Hippocampal formation (tissue), 2 donors: ENCODE measurements around the gene RING1.

Experiments
- DNase-seq, 2 donors: peaks; one replicate each; lab custom pipeline; 2025; lab: John Stamatoyannopoulos, UW

The RING1 gene

DNA sequence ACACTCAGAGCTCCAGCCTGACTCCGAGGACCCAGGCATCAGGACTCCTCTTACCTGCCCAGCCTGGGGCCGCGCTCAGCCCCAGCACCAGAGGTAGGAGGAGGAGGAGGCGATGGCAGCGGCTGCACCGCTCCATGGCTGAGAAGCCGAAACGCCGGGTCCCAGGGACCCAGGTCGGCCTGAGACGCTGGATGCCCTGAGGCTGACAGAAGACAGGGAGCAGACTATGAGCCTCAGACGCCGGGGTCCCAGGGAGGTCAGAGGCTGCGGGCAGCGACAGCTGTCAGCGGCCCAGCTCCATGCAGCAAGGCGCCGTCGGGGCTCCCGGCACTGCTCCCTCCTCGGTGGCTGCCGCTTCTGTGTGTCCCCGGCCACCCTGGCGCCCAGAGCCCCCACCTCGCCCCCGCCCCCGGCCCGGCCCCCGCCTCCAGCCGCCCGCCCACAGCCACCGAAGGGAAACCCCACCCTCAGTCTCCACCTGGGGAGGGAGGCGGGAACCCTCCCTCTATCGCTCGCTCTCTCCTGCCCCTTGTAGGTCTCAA lies 16.1 kb upstream of the RING1 start, which contains the start of gene COL11A2:
COL11A2 (minus strand) TSS at position 363 of the 542 bp plus-strand sequence; CDS start at position 136, 227 bp downstream.
- no peak for DNase-seq

DNA sequence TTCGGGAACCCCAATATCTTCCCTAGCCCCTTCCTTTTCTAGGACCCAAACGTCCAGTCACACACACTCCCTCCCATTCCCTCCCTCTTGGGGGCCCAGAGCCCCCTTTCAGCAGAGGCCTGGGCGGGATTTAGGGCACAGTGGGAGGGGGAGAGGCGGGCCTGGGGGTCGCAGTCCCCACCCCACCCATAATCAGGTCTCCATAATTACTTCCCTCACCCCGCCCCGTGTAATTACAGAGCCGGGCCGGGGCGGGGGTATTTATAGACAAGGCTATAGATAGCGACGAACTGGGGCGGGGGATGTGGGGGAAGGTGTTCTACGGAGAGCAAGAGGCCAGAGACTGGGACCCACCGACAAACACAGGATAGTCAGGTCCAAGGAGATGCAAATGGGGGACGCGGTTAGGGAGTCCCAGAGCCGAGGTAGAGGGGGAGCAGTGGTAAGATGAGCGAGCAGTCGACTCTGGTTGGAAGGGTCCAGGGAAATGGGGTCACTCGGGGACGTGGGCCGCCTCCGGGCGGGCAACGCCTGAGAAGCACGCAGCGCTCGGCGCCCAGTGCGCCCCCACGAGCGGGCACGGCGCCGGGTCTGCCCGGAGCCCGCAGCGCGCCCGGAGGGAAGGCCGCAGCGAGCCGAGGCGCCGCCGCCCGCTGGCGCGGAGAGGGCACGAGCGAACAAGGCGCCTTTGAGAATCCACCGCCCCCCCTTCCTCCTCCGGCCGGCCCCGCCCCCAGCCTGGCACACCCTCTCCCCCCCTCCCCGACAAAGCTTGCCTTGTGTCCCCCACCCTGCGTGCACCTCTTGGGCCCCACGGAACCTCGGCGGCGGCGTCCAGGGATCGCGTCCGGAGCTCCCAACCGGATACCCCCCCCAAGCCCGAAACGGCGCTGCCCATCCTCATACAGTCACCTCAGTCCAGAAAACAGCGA lies 15.4 kb upstream of the RING1 start:
- peak; percentile 59 to 83 for DNase-seq

DNA sequence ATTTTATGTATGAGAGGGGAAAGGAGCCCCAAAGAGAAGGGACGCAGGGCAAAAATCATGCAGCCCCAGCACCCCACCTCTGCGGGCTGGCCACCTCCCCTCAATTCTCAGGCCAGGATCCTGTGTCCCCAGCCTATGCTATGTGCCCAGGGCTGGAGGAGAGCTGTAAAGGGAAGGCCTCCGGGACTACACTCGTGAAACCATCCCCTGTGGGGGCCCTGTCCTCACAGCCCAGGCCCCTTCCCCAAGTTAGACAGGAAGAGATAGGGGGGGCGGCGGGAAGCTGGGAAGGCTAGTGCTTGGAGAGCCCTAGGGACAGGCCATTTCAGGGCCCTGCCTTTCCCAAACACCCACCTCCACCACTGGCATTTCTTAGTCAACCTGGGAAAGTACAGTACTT lies 14.7 kb upstream of the RING1 start:
- no peak for DNase-seq

DNA sequence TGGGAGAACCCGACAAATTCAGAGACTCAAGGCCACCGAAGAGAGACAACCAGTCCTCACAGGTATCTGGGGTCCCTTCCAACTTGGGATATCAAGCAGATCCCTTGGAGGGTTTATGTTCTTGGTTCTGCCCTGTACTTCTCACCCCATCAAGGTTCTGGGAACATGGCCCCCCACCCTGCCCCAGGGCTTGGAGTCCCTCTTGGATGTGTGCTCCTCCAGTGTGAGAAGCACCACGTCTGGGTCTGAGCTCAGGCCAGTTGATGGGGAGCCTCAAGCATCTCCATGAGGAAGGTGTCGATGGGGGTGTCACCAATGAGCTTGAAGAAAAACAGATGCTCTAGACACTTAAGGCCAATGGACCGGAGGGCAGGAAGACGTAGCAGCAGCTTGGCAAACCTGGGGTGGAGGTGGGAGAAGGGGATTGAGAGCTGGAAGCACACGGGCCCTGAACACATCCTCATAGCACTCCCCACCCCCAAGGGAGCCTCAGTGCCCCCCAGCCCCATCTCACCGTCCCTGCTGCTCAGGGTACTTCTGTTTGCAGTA lies 13.8 kb upstream of the RING1 start:
- DNase-seq: no peak

DNA sequence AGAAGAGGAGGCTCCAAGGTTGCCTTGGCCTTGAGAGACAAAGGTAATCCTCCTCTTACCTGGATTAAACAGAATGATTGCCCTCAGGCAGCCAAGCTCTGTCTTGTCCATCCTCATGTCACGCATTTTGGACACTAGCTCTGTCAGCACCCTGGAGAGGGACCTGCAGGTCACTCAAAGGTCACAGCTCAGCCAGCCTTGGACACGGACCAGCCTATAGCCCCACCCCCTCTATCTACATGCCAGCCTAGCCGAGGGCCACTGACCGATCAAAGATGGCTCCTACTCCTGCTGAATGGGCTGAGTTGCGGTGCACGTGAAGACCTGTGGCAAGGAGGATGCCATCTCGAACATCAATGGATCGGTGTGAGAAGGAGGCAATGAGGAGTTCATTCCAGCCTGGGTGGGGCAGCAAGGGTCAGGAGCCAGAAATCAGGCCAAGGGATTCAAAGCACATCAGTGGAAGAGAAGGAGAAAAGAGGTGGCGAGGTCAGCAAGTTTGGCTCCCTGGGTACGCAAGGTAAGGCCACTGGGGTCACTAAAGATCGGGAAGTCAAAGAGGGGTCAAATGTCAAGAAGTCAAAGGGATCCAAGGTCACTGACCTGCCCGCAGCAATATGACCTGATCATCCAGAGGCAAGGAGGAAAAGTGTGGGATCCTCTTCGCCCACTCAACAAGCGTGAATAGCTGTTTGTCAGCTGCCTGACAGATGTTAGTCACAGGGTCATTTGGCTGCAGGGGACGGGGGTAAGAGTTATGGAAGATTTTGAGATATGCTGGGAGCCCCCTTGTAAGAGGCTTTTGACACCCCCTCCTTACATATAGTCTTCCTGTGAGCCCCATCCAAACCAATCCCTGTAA lies 12.8 kb upstream of the RING1 start:
- DNase-seq: no peak

DNA sequence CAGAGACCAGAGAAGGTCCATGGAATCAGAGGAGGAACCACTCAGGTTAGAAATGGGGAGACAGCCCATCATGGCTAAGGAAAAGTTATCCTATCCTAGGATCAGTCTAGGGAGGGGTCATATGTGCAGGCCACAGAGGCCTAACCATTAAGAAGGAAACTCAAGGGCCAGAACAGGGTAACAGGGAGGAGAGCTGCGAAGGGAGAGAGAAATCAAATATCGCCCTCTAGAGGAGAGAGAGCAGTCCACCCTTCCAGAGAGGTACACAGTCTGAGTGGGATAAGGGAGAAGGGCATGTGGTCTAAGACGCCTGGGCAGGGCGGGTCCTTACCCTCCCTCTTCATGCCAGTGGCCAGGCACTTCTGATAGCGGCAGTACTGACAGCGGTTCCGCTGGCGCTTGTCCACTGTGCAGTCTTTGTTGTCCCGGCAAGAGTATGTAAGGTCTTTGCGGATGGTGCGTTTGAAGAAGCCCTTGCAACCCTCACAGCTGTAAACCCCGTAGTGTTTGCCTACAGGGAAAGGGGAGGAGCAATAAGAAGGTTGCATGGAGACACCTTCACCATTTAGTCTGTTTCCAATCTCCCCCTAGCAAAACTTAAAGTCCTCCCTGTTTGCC lies 10.8 kb upstream of the RING1 start:
- DNase-seq: peak; percentile 24 to 77

DNA sequence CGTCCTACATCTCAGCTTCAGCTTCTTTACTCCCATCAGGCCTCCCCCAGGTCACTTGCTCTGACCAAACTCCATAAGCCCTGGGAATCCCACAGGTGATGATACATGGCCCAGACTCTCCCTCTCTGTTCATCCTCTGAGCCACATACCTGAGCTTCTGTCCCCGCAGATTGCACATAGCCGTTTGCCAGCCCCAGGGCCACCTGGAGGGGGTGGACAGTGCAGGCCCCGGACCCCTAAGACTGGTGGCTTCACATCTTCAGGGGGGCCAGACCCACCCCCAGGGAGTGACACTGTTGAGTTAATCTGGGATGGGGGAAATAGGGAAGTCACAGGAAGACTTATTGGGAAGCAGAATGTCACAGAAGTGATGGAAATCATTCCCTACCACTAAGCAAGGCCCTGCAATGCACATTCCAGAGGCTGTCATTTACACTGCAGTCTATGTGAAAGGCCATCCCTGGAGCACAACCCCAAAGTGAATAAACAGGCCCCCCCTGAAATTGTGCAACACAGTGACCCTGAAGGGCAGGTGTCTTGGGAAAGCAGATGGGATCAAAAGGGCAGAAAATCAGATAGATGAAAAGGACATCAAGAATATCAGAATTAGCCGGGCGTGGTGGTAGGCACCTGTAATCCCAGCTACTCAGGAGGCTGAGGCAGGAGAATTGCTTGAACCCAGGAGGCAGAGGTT lies 10.0 kb upstream of the RING1 start:
- DNase-seq: no peak

DNA sequence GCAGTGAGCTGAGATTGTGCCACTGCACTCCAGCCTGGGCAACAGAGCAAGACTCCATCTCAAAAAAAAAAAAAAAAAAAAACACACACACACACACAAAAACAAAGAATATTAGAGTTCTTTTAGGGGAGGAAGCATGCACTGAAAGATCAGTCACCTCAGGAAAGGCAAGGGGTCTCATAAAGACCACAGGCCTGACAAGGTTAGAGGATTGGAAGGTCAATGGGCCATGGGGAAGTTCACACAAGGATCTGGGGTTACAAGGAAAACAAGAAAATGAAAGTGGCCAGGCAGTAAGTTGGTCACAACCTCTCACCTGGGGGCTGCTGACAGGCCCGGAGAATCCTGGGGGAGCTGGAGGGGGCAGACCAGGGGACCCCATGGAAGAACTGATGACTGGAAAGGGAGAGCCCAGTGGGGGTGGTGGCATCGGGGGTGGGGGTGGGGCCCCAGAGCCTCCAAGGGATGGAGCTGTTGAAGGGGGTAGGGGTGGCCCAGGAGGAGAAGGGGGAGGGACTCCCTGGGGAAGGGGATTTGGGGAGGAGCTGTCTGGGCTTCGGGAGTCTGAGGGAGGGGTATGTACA lies 9.4 kb upstream of the RING1 start:
- DNase-seq: no peak

DNA sequence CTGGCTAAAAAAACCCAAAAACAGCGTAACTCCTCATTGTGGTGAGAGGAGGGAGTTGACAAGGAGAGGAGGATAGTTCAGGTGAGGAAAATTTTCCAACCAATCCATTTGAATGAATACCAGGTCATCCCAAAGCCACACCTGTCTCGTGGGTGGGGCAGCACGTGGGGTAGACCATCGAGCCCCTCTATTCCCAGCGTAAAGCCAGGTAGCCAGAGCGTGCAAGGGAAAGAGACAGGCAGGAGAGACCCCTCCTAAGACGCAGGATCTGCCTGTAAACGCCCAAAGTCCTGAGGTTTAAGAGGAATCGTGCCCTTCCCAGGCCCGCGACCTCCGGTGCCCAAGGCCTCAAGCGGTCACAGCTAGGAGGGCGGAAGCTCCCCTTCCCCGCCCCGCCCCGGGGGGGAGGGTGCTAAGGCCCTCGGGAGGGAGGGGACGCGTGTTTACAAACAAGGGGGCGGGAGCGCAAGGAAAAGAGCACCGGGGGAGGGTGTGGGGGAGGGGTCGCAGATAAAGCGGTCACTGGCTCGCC lies 8.5 kb upstream of the RING1 start:
- no peak for DNase-seq

DNA sequence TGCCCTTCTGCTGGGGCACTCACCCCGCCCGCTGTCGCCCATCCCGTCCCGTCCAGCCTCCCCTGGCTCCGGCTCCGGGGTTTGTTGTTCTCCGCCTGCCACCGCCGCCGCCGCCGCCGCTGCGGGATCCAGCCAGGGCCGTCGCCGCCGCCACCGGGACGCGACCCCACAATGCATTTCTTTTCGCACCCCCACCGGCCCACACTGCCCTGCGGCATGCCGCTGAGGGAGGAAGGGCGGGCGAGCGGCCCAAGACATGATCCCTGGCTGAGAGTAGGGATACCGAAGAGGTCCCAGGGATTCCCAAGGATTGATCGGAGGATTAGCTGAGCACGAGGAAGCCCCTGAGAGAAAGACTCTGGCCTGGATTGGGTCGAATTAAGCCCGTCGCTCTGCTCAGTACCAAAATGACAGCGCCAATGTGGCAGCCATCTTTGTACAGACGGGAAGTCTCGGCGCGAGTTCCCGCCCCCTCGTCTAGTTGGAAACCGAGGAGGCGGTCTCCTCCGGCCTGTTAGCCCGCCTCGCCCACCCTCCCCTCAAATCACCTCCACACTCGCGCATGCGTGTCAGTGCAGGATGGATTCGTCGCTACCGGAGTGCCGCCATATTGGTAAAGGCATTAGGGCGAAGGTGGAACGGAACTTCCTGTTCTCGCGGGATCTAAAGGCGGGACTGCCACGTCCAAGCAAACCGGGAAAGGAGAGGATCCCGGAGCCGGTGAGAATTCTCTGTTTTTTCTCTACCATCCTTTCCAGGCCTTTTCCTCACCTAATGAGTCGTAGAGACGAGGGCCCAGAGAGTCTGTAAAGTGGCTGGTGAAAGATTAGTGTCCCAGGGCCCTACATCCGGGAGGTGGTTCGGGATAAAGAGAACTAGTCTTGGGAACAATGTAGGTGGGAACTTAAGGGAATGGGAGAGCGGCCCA lies 7.8 kb upstream of the RING1 start, which contains the start of the genes RXRB and SLC39A7:
RXRB (minus strand) TSS at position 447 of the 928 bp plus-strand sequence; CDS start at position 258, 189 bp downstream.
SLC39A7 (plus strand) TSS at position 649 of the 928 bp plus-strand sequence. CDS start 379 bp downstream, outside the sequence.
- DNase-seq: peak; percentile 97

DNA sequence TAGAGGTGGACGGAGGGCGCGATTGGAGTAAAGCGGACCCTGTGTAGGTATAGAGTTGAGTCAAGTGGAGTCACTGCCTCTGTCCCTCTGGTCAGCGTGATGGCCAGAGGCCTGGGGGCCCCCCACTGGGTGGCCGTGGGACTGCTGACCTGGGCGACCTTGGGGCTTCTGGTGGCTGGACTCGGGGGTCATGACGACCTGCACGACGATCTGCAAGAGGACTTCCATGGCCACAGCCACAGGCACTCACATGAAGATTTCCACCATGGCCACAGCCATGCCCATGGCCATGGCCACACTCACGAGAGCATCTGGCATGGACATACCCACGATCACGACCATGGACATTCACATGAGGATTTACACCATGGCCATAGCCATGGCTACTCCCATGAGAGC lies 7.2 kb upstream of the RING1 start:
- DNase-seq: no peak

DNA sequence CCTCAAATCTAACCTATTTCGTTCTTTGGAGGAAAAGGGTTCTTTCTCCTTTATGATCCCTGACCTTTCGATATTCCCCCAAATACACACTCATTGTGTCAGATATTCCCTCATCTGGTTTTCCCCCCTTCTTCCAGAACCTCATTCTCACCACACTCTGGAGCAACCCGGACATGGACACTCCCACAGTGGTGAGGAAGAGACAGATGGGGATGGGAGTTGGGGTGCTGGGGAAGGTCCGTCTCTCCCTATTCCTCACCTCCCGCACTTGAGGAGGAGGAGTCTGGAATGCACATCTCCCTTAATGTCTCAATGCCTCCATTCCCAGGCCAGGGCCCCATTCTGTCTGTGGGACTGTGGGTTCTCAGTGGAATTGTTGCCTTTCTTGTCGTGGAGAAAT lies 6.4 kb upstream of the RING1 start:
- DNase-seq: no peak

DNA sequence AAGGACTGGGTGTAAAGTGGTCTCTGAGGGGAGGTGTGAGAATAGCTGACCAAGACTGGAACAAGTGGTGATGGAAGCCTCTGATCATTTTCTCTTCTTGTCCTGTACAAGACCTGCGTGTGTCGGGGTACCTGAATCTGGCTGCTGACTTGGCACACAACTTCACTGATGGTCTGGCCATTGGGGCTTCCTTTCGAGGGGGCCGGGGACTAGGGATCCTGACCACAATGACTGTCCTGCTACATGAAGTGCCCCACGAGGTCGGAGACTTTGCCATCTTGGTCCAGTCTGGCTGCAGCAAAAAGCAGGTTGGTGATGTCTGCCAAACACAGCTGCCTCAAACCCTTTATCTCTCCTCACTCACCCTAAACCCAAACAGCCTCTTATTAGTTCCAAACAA lies 5.5 kb upstream of the RING1 start:
- no peak for DNase-seq

DNA sequence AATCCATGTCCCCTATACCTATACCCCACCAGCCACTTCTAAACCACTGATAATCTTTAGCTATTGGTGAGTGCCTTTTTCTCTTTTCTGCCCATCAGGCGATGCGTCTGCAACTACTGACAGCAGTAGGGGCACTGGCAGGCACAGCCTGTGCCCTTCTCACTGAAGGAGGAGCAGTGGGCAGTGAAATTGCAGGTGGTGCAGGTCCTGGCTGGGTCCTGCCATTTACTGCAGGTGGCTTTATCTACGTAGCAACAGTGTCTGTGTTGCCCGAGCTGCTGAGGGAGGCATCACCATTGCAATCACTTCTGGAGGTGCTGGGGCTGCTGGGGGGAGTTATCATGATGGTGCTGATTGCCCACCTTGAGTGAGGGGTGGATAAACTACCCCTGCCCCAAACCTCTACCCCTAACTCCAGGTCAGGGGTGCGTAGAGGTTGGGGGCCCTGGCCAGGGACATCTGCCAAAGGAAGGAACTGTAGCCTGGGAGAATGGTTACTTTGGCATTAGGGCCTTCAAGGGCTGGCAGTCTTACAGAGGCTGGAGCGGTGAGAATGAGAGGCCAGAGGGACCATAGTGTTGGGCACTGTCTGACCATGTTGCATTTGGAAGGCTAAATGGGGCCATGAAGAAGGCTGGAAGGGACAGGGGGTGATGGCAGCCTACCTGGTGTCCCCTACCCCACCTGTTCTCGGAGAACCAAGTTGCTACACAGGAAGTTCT lies 4.7 kb upstream of the RING1 start:
- no peak for DNase-seq

DNA sequence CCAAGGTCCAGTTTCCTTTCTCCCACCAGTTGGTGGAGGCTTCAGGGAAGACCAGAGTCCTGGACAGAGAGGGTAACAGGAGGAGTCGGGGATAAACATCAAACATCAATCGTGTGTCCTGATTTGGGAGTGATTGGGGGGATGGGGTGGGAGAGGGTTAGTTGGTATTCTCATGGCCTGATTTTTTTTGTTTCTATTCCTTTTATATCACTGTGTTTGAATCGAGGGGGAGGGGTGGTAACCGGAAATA lies 4.2 kb upstream of the RING1 start:
- no peak for DNase-seq

DNA sequence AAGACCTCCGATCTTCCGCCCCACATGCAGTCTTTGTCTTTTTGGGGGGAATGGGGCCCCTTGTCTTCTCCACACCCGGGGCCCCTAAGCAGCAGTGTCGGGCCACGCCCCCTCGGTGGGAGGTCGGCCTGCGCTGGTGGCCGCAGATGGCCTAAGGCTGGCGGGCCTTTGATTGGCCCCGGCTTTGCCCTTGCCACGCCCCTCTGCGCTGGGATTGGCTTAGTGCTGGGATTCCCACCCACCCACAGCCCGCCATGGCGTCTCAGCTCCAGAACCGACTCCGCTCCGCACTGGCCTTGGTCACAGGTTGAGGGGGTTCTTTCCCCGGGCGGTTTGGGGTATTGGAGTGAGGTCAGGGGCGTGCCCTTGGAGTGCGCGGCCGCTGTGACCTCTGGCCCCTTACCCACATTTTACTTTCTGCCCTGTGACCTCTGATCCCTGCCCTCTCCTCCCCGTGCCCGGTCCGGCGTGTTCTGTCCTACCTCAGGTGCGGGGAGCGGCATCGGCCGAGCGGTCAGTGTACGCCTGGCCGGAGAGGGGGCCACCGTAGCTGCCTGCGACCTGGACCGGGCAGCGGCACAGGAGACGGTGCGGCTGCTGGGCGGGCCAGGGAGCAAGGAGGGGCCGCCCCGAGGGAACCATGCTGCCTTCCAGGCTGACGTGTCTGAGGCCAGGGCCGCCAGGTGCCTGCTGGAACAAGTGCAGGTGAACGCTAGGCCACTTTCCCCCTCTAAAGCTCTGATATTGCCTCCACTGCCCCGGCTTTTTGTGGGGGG lies 3.7 kb upstream of the RING1 start, which contains the start of gene HSD17B8:
HSD17B8 (plus strand) TSS at position 241 of the 776 bp plus-strand sequence; CDS start at position 255, 14 bp downstream.
- DNase-seq: peak; percentile 87 to 90

DNA sequence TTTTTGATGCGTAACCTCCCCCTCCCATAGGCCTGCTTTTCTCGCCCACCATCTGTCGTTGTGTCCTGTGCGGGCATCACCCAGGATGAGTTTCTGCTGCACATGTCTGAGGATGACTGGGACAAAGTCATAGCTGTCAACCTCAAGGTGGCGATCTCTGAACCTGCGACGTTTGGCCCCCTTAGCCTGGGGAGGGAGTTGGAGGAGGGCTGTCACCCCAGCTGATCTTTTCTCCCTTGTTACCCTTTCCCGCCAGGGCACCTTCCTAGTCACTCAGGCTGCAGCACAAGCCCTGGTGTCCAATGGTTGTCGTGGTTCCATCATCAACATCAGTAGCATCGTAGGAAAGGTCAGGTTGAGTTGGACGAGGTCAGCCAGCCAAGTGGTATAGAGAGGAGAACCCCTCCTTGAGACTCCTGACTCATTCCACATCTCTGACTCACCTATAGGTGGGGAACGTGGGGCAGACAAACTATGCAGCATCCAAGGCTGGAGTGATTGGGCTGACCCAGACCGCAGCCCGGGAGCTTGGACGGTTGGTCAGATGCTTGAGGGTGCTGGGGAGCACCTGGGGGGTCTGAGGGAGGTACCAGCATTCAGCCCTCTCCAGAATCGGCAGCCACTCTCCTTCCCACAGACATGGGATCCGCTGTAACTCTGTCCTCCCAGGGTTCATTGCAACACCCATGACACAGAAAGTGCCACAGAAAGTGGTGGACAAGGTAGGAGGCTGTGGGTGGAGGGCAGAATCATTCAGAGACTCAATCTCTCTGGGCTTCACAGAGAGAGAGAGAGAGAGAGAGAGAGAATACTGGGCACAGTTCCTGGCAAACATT lies 2.9 kb upstream of the RING1 start:
- no peak for DNase-seq
